GM08714 (cell line): ENCODE data around the gene EIPR1.
"Not testable (repeated sequence)": the region's sequence is repeated elsewhere in the genome, so short reads cannot be mapped to it uniquely, and the experiment has no call there.

Source experiments
- H3K4me3 ChIP-seq: fragments of 200-500 bp; sonication (Bioruptor generic); 2 replicates; pipeline ENCODE4 v1.5.1; 2014; ENCODE audit warnings: mild to moderate bottlenecking, low read length, inconsistent platforms
- ZNF274 ChIP-seq: IDR thresholded peaks from 2 replicates; pipeline ENCODE4 v1.6.1; 2012; ENCODE audit warnings: mild to moderate bottlenecking, low read depth, low read length

The EIPR1 gene

GRCh38 chr2:3212061-3212362 is 165.6 kb downstream of the EIPR1 start:
- TF ChIP-seq ZNF274: no peak
- H3K4me3 ChIP-seq: no peak overlapping the region

- no peak for TF ChIP-seq ZNF274
- H3K4me3 ChIP-seq: no peak overlapping the region
Measured at GRCh38 chr2:3211256-3212060, 166.2 kb downstream of the EIPR1 start.

- H3K4me3 ChIP-seq: no peak overlapping the region
- no peak for TF ChIP-seq ZNF274
Measured at GRCh38 chr2:3210257-3210656, 167.4 kb downstream of the EIPR1 start.

- TF ChIP-seq ZNF274: no peak
- no peak overlapping the region for H3K4me3 ChIP-seq
Measured at GRCh38 chr2:3209258-3209657, 168.4 kb downstream of the EIPR1 start.

GRCh38 chr2:3208591-3208990 is 169.0 kb downstream of the EIPR1 start:
- H3K4me3 ChIP-seq: no peak overlapping the region
- no peak for TF ChIP-seq ZNF274

- no peak for TF ChIP-seq ZNF274
- no peak overlapping the region for H3K4me3 ChIP-seq
Measured at GRCh38 chr2:3208179-3208578, 169.4 kb downstream of the EIPR1 start.

- no peak overlapping the region for H3K4me3 ChIP-seq
- TF ChIP-seq ZNF274: no peak
Measured at GRCh38 chr2:3207091-3207491, 170.5 kb downstream of the EIPR1 start.

GRCh38 chr2:3205845-3206244 is 171.8 kb downstream of the EIPR1 start:
- TF ChIP-seq ZNF274: no peak
- H3K4me3 ChIP-seq: no peak overlapping the region

GRCh38 chr2:3204031-3204821 is 173.4 kb downstream of the EIPR1 start:
- H3K4me3 ChIP-seq: no peak overlapping the region
- TF ChIP-seq ZNF274: no peak

GRCh38 chr2:3203497-3204019 is 174.1 kb downstream of the EIPR1 start:
- no peak for TF ChIP-seq ZNF274
- no peak overlapping the region for H3K4me3 ChIP-seq

GRCh38 chr2:3202926-3203325 is 174.7 kb downstream of the EIPR1 start:
- no peak for TF ChIP-seq ZNF274
- no peak overlapping the region for H3K4me3 ChIP-seq

- H3K4me3 ChIP-seq: no peak overlapping the region
- TF ChIP-seq ZNF274: no peak
Measured at GRCh38 chr2:3201281-3201680, 176.3 kb downstream of the EIPR1 start.

GRCh38 chr2:3200420-3200939 is 177.1 kb downstream of the EIPR1 start:
- H3K4me3 ChIP-seq: no peak overlapping the region
- no peak for TF ChIP-seq ZNF274

- no peak for TF ChIP-seq ZNF274
- no peak overlapping the region for H3K4me3 ChIP-seq
Measured at GRCh38 chr2:3199627-3200345, 177.8 kb downstream of the EIPR1 start.

GRCh38 chr2:3198671-3199192 is 178.9 kb downstream of the EIPR1 start:
- not testable (repeated sequence) for H3K4me3 ChIP-seq
